WTC11 (cell line): ENCODE measurements around the gene ZNF813.
"Not testable (repeated sequence)": the region's sequence is repeated elsewhere in the genome, so short reads cannot be mapped to it uniquely, and the experiment has no call there.

Source experiments
- CBFB ChIP-seq: sonication (generic); formaldehyde crosslinking; IDR thresholded peaks from 2 replicates; pipeline ENCODE4 v1.8.1; 2022; ENCODE audit warnings: mild to moderate bottlenecking, low read depth, missing genetic modification reagents
- CREB1 ChIP-seq: sonication (generic); formaldehyde crosslinking; IDR thresholded peaks from 2 replicates; pipeline ENCODE4 v1.8.0; 2023; ENCODE audit warnings: mild to moderate bottlenecking, missing genetic modification reagents
- TF ChIP-seq, protein P1 (sequence below): sonication (generic); formaldehyde crosslinking; IDR thresholded peaks from 2 replicates; pipeline ENCODE4 v1.8.1; 2022; ENCODE audit warnings: low read depth, mild to moderate bottlenecking, moderate library complexity, missing genetic modification reagents, borderline replicate concordance
- TF ChIP-seq, protein P2 (sequence below): sonication (generic); formaldehyde crosslinking; IDR thresholded peaks from 2 replicates; pipeline ENCODE4 v1.8.1; 2022; ENCODE audit warnings: mild to moderate bottlenecking, missing genetic modification reagents, moderate library complexity, borderline replicate concordance
- TF ChIP-seq, protein P3 (sequence below): sonication (generic); formaldehyde crosslinking; IDR thresholded peaks from 2 replicates; pipeline ENCODE4 v1.8.0; 2022; ENCODE audit warnings: mild to moderate bottlenecking, missing genetic modification reagents
- TF ChIP-seq, protein P4 (sequence below): fragments of 200-600 bp; IDR thresholded peaks from 2 replicates; pipeline ENCODE4 v1.8.0; 2022; ENCODE audit warnings: antibody characterized with exemption
- TF ChIP-seq, protein P5 (sequence below): sonication (generic); formaldehyde crosslinking; IDR thresholded peaks from 2 replicates; pipeline ENCODE4 v1.8.1; 2023; ENCODE audit warnings: mild to moderate bottlenecking, missing genetic modification reagents, moderate library complexity

DNA sequence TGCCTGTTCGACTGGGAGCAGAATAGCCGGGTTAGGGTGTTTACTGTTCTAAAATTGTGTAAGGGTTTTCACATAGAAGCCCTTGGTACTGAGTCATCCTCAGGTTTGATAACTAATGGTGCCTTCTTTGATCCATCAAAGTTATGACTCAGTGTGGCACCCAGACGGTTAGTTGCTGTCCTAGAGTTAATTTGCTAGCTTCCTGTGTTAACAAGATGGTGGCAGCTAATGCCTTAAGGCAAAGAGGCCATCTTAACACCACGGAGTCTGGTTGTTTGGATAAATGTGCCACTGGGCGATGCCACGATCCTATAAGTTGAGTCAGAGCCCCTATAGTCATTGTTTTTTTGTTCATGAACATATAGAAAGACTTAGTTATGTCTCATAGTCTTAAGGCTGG is 7.9 kb downstream of the ZNF813 start:
- TF ChIP-seq, protein P1, sequence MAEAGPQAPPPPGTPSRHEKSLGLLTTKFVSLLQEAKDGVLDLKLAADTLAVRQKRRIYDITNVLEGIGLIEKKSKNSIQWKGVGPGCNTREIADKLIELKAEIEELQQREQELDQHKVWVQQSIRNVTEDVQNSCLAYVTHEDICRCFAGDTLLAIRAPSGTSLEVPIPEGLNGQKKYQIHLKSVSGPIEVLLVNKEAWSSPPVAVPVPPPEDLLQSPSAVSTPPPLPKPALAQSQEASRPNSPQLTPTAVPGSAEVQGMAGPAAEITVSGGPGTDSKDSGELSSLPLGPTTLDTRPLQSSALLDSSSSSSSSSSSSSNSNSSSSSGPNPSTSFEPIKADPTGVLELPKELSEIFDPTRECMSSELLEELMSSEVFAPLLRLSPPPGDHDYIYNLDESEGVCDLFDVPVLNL (CRISPR knock-in tag), result not testable (repeated sequence)
- TF ChIP-seq, protein P2, sequence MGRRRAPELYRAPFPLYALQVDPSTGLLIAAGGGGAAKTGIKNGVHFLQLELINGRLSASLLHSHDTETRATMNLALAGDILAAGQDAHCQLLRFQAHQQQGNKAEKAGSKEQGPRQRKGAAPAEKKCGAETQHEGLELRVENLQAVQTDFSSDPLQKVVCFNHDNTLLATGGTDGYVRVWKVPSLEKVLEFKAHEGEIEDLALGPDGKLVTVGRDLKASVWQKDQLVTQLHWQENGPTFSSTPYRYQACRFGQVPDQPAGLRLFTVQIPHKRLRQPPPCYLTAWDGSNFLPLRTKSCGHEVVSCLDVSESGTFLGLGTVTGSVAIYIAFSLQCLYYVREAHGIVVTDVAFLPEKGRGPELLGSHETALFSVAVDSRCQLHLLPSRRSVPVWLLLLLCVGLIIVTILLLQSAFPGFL (CRISPR knock-in tag), result not testable (repeated sequence)
- not testable (repeated sequence) for TF ChIP-seq CREB1, CBFB (CRISPR knock-in tag)
- TF ChIP-seq, protein P3, sequence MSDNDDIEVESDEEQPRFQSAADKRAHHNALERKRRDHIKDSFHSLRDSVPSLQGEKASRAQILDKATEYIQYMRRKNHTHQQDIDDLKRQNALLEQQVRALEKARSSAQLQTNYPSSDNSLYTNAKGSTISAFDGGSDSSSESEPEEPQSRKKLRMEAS, result not testable (repeated sequence)
- TF ChIP-seq, protein P4, sequence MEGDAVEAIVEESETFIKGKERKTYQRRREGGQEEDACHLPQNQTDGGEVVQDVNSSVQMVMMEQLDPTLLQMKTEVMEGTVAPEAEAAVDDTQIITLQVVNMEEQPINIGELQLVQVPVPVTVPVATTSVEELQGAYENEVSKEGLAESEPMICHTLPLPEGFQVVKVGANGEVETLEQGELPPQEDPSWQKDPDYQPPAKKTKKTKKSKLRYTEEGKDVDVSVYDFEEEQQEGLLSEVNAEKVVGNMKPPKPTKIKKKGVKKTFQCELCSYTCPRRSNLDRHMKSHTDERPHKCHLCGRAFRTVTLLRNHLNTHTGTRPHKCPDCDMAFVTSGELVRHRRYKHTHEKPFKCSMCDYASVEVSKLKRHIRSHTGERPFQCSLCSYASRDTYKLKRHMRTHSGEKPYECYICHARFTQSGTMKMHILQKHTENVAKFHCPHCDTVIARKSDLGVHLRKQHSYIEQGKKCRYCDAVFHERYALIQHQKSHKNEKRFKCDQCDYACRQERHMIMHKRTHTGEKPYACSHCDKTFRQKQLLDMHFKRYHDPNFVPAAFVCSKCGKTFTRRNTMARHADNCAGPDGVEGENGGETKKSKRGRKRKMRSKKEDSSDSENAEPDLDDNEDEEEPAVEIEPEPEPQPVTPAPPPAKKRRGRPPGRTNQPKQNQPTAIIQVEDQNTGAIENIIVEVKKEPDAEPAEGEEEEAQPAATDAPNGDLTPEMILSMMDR, result not testable (repeated sequence)
- TF ChIP-seq, protein P5, sequence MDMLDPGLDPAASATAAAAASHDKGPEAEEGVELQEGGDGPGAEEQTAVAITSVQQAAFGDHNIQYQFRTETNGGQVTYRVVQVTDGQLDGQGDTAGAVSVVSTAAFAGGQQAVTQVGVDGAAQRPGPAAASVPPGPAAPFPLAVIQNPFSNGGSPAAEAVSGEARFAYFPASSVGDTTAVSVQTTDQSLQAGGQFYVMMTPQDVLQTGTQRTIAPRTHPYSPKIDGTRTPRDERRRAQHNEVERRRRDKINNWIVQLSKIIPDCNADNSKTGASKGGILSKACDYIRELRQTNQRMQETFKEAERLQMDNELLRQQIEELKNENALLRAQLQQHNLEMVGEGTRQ (CRISPR knock-in tag), result not testable (repeated sequence)
